Measurements from ENCODE around the gene GSTT2B.
"Not testable (repeated sequence)": the region's sequence is repeated elsewhere in the genome, so short reads cannot be mapped to it uniquely, and the experiment has no call there.

The GSTT2B gene

GRCh38 chr22:23977304-23977703 lies 16.3 kb upstream of the GSTT2B start:
- H3K27me3 ChIP-seq (ENCODE audit: control insufficient read depth, insufficient read depth, low read length); H3K9me3 ChIP-seq (ENCODE audit: control insufficient read depth, low read depth, low read length); H3K4me1 ChIP-seq (ENCODE audit: control insufficient read depth, low read depth, low read length); H3K9ac ChIP-seq (ENCODE audit: low read length); H3K4me3 ChIP-seq (ENCODE audit: low read length); H3K36me3 ChIP-seq (ENCODE audit: control insufficient read depth, low read depth, low read length); H3K27ac ChIP-seq (ENCODE audit: low read length): not testable (repeated sequence)

DNA sequence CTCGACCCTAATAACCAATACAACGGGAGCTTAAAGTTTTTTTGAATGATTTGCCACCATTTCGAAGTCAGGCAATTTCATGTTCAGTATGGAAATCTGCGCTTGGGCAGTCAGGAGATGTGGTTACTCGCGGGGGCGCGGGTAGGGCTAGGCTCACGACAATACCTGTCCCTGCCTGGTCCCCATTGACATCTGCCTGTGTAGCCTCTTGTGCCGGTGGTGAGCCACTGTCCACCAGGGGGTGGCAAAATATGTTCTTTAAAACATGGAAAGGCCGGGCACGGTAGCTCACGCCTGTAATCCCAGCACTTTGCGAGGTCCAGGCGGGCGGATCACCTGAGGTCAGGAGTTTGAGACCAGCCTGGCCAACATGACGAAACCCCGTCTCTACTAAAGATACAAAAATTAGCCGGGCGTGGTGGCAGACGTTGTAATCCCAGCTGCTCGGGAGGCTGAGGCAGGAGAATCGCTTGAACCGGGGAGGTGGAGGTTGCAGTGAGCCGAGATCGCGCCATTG lies 13.9 kb upstream of the GSTT2B start:
- not testable (repeated sequence) for H3K27ac ChIP-seq (ENCODE audit: low read length); H3K9me3 ChIP-seq (ENCODE audit: control insufficient read depth, low read depth, low read length); H3K4me1 ChIP-seq (ENCODE audit: control insufficient read depth, low read depth, low read length); H3K9ac ChIP-seq (ENCODE audit: low read length); H3K27me3 ChIP-seq (ENCODE audit: control insufficient read depth, insufficient read depth, low read length); H3K4me3 ChIP-seq (ENCODE audit: low read length)
- H3K36me3 ChIP-seq (ENCODE audit: control insufficient read depth, low read depth, low read length), result peaks cover 20% of the 10 kb centered on the region

DNA sequence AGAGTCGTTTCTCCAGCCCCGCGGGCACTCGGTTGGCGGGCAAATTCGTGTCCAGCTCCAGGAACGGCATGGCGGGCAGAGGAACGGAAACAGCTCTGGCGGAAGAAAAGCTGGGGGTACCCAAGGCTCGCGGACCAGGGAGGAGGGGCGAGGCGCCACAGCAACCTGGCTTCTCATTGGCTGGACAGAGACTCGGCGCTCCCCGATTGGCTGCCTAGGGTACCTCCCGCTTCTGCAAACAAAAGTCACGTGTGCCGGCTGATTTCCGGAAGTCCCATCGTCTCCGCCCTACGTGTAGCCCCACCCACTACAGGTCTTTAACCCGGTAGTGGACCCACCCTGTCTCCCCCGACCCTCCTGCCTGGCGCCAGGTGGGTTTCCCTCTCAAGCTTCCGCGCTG lies 13.3 kb upstream of the GSTT2B start, which contains the start of gene DDT:
Gene DDT, minus strand, starts transcription at position 97 of the 400 bp plus-strand sequence. Its CDS starts 27 bp downstream, at position 70.
- not testable (repeated sequence) for H3K4me1 ChIP-seq (ENCODE audit: control insufficient read depth, low read depth, low read length); H3K9ac ChIP-seq (ENCODE audit: low read length); H3K27me3 ChIP-seq (ENCODE audit: control insufficient read depth, insufficient read depth, low read length); H3K9me3 ChIP-seq (ENCODE audit: control insufficient read depth, low read depth, low read length); H3K27ac ChIP-seq (ENCODE audit: low read length); H3K4me3 ChIP-seq (ENCODE audit: low read length)
- H3K36me3 ChIP-seq (ENCODE audit: control insufficient read depth, low read depth, low read length), result peaks cover 24% of the 10 kb centered on the region

- not testable (repeated sequence) for H3K9ac ChIP-seq (ENCODE audit: low read length); H3K27ac ChIP-seq (ENCODE audit: low read length); H3K27me3 ChIP-seq (ENCODE audit: control insufficient read depth, insufficient read depth, low read length); H3K9me3 ChIP-seq (ENCODE audit: control insufficient read depth, low read depth, low read length); H3K4me3 ChIP-seq (ENCODE audit: low read length); H3K4me1 ChIP-seq (ENCODE audit: control insufficient read depth, low read depth, low read length)
- peaks cover 24% of the 10 kb centered on the region for H3K36me3 ChIP-seq (ENCODE audit: control insufficient read depth, low read depth, low read length)
These were observed 10.9 kb upstream of the GSTT2B start for GRCh38 chr22:23971927-23972326.

DNA sequence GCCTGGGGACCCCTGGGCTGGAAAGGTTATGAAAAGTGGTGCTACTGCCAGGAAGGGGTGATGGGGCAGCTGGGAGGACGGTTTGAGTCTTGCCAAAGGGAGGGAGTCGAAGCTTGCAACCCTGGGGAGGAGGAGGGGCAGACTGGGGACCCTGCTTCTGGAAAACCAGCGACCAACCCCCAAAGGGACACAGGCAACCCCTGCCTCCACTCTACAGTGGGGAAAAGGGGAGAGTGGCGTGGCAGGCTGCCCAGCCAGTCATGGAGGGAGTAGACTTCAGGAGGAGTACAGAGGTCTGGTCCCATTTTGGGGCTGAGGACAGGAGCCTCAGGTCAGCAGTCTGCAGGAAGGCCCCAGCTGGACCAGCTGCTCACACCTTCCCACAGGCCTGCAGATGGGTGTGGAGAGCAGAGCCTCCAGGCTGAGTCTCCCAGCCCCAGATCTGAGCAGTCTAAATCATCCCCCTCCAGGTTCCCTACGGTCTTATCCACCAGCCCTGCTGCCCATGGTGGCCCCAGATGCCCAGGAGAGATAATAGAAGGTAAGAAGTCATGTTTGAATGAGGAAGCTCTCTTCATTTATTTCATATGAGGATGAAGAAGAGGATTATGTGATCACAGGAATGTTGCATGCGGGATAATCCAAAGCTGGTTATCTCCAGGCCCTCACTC lies 10.0 kb upstream of the GSTT2B start:
- Histone ChIP-seq H3K9me3 (ENCODE audit: control insufficient read depth, low read depth, low read length) (no peaks in the 10 kb centered on the region), H3K27me3 (ENCODE audit: control insufficient read depth, insufficient read depth, low read length) (no peaks in the 10 kb centered on the region), H3K4me3 (ENCODE audit: low read length) (no peak overlapping the region), H3K9ac (ENCODE audit: low read length) (no peak overlapping the region), H3K27ac (ENCODE audit: low read length) (no peak overlapping the region), H3K4me1 (ENCODE audit: control insufficient read depth, low read depth, low read length) (no peaks in the 10 kb centered on the region), H3K36me3 (ENCODE audit: control insufficient read depth, low read depth, low read length) (peaks cover 24% of the 10 kb centered on the region)

DNA sequence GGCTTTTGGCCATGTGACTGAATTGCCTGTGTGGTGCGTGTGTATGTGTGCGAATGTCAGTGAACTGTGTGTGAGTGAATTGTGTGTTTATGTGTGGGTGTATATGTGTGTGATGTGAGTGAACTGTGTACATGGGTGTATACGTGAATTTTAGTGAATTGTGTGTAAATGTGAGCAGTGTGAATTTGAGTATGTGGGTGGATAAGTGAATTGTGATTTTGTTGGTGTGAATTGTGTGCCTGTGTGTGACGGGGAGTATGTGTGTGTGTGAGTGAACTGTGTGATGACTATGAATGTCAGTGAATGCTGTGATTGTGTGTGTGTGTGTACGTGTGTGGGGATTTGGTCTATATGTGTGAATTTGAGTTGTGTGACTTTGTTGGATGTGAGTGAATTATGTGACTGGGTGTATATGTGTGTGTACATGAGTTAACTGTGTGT lies 9.2 kb upstream of the GSTT2B start:
- H3K36me3 ChIP-seq (ENCODE audit: control insufficient read depth, low read depth, low read length), result peaks cover 24% of the 10 kb centered on the region
- H3K9me3 ChIP-seq (ENCODE audit: control insufficient read depth, low read depth, low read length), result no peaks in the 10 kb centered on the region
- no peak overlapping the region for H3K9ac ChIP-seq (ENCODE audit: low read length)
- H3K4me3 ChIP-seq (ENCODE audit: low read length), result no peak overlapping the region
- no peak overlapping the region for H3K27ac ChIP-seq (ENCODE audit: low read length)
- H3K4me1 ChIP-seq (ENCODE audit: control insufficient read depth, low read depth, low read length), result no peaks in the 10 kb centered on the region
- H3K27me3 ChIP-seq (ENCODE audit: control insufficient read depth, insufficient read depth, low read length), result no peaks in the 10 kb centered on the region

DNA sequence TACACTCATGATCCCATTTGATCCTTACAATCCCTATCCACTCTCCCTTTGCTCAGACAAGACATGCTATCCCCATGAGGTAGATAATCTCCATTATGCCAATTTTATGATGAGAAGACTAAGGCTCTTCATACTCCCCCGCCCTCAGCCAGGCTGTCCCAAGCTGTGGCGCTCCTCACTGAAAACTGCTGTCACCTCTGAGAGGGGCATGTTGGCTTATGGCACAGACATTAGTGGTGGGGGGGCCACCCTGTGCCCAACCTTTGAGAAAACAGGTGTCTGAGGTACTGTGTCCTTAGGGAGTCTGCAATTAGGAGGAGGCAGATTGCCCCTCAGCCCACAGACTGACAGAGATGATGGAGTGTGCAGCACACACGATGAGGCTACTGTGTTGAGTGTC lies 8.1 kb upstream of the GSTT2B start:
- Histone ChIP-seq H3K4me3 (ENCODE audit: low read length) (no peak overlapping the region), H3K9ac (ENCODE audit: low read length) (no peak overlapping the region), H3K4me1 (ENCODE audit: control insufficient read depth, low read depth, low read length) (no peaks in the 10 kb centered on the region), H3K9me3 (ENCODE audit: control insufficient read depth, low read depth, low read length) (no peaks in the 10 kb centered on the region), H3K27me3 (ENCODE audit: control insufficient read depth, insufficient read depth, low read length) (no peaks in the 10 kb centered on the region), H3K27ac (ENCODE audit: low read length) (no peak overlapping the region), H3K36me3 (ENCODE audit: control insufficient read depth, low read depth, low read length) (peaks cover 24% of the 10 kb centered on the region)

- H3K27me3 ChIP-seq (ENCODE audit: control insufficient read depth, insufficient read depth, low read length); H3K4me1 ChIP-seq (ENCODE audit: control insufficient read depth, low read depth, low read length); H3K27ac ChIP-seq (ENCODE audit: low read length); H3K9me3 ChIP-seq (ENCODE audit: control insufficient read depth, low read depth, low read length); H3K4me3 ChIP-seq (ENCODE audit: low read length); H3K9ac ChIP-seq (ENCODE audit: low read length): not testable (repeated sequence)
- H3K36me3 ChIP-seq (ENCODE audit: control insufficient read depth, low read depth, low read length), result peaks cover 20% of the 10 kb centered on the region
These were observed 5.6 kb upstream of the GSTT2B start, which contains the start of gene DDTL for GRCh38 chr22:23966568-23966967. TSS of gene DDTL (plus strand) at chr22:23966888. CDS start at chr22:23966915, 27 bp downstream.

DNA sequence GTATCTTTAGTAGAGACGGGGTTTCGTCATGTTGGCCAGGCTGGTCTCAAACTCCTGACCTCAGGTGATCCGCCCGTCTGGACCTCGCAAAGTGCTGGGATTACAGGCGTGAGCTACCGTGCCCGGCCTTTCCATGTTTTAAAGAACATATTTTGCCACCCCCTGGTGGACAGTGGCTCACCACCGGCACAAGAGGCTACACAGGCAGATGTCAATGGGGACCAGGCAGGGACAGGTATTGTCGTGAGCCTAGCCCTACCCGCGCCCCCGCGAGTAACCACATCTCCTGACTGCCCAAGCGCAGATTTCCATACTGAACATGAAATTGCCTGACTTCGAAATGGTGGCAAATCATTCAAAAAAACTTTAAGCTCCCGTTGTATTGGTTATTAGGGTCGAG lies 5.1 kb upstream of the GSTT2B start:
- H3K4me1 ChIP-seq (ENCODE audit: control insufficient read depth, low read depth, low read length); H3K9me3 ChIP-seq (ENCODE audit: control insufficient read depth, low read depth, low read length); H3K27ac ChIP-seq (ENCODE audit: low read length); H3K27me3 ChIP-seq (ENCODE audit: control insufficient read depth, insufficient read depth, low read length); H3K4me3 ChIP-seq (ENCODE audit: low read length); H3K9ac ChIP-seq (ENCODE audit: low read length): not testable (repeated sequence)
- peaks cover 15% of the 10 kb centered on the region for H3K36me3 ChIP-seq (ENCODE audit: control insufficient read depth, low read depth, low read length)

DNA sequence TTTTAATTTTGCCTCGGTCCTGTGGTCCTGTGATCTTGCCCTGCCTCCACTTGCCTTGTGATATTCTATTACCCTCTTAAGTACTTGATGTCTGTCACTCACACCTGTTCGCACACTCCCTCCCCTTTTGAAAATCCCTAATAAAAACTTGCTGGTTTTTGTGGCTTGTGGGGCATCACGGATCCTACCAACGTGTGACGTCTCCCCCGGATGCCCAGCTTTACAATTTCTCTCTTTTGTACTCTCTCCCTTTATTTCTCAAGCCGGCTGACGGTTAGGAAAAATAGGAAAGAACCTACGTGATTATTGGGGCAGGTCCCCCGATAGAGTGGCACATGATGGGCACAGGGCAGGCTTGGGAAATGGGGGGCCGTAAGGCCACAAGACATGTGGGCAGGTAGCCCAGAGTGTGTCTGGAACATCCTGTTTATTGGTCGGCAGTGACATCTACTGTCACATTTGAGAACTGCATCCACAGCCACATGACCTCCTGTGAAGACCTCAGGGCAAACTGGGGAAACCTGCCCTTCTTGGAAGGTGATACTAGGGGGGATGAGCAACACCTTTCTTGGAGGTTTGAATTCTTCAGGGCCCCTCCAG lies 4.6 kb downstream of the GSTT2B start:
- H3K36me3 ChIP-seq (ENCODE audit: control insufficient read depth, low read depth, low read length); H3K9me3 ChIP-seq (ENCODE audit: control insufficient read depth, low read depth, low read length); H3K27me3 ChIP-seq (ENCODE audit: control insufficient read depth, insufficient read depth, low read length): not testable (repeated sequence)
- peaks cover 12% of the 10 kb centered on the region for H3K4me1 ChIP-seq (ENCODE audit: control insufficient read depth, low read depth, low read length)
- peak overlapping the region; percentile 59 for H3K27ac ChIP-seq (ENCODE audit: low read length)
- peak overlapping the region; percentile 47 for H3K4me3 ChIP-seq (ENCODE audit: low read length)
- H3K9ac ChIP-seq (ENCODE audit: low read length), result peak overlapping the region; percentile 45

GRCh38 chr22:23955886-23956285 lies 5.1 kb downstream of the GSTT2B start:
- H3K4me3 ChIP-seq (ENCODE audit: low read length), result peak overlapping the region; percentile 47
- H3K4me1 ChIP-seq (ENCODE audit: control insufficient read depth, low read depth, low read length), result peaks cover 12% of the 10 kb centered on the region
- H3K27ac ChIP-seq (ENCODE audit: low read length); H3K9ac ChIP-seq (ENCODE audit: low read length); H3K36me3 ChIP-seq (ENCODE audit: control insufficient read depth, low read depth, low read length); H3K9me3 ChIP-seq (ENCODE audit: control insufficient read depth, low read depth, low read length); H3K27me3 ChIP-seq (ENCODE audit: control insufficient read depth, insufficient read depth, low read length): not testable (repeated sequence)

DNA sequence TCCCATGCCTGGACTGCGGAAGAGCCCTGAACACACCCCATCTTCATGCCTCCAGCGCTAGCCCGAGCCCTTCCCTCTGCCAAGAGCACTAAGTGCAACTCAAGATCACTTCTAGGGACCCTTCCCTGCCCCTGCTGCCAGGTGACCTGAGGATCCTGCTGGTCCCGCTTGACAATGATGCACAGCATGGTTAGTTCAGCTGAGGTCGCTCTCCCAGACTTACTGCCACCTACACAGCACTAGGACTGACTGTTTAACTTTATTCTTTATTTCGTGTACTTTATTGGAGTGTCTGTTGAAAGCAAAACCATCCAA lies 6.0 kb downstream of the GSTT2B start:
- not testable (repeated sequence) for H3K36me3 ChIP-seq (ENCODE audit: control insufficient read depth, low read depth, low read length); H3K9ac ChIP-seq (ENCODE audit: low read length); H3K9me3 ChIP-seq (ENCODE audit: control insufficient read depth, low read depth, low read length); H3K27ac ChIP-seq (ENCODE audit: low read length); H3K4me3 ChIP-seq (ENCODE audit: low read length); H3K27me3 ChIP-seq (ENCODE audit: control insufficient read depth, insufficient read depth, low read length)
- H3K4me1 ChIP-seq (ENCODE audit: control insufficient read depth, low read depth, low read length), result peaks cover 12% of the 10 kb centered on the region

Measured in iPS-18a (cell line).